NCI-H1105 (cell line): ENCODE measurements around the gene OR2T10.
A peak's percentile ranks its signal among the peaks of the same experiment; 100 is the strongest.
"Not testable (repeated sequence)": the region's sequence is repeated elsewhere in the genome, so short reads cannot be mapped to it uniquely, and the experiment has no call there.

Source experiments
- DNase-seq: peaks from one replicate; lab custom pipeline; 2025; lab: John Stamatoyannopoulos, UW

OR2T10 gene

DNA sequence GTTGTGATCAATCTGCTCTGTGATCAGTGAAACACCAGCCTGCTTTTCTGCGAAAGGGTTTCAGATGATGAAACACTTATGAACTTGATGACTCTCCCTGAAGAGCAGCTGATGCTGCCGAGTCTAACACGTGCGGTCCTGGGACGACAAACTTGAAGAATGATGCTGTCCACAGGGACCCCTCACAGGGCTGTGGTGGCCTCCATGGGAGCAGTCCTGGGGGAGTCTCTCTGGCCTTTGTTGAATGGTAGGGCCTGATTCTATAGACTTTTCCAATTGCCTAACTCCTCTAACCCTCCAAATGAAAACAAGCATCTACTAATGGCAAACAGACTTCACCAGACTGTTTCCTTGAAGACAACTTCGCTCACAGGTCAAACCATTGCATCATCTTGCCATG lies at the start of gene OR2T10:
Gene OR2T10, minus strand, starts transcription at position 112 of the 400 bp plus-strand sequence. CDS start 3,932 bp downstream, outside the sequence.
- DNase-seq = no peak

GRCh38 chr1:248645178-248645577 lies 47.7 kb upstream of the OR2T10 start, which contains the start of gene OR2T35:
OR2T35 (minus strand) TSS chr1:248645278; CDS start chr1:248639258, 6,020 bp downstream.
- DNase-seq = not testable (repeated sequence)

DNA sequence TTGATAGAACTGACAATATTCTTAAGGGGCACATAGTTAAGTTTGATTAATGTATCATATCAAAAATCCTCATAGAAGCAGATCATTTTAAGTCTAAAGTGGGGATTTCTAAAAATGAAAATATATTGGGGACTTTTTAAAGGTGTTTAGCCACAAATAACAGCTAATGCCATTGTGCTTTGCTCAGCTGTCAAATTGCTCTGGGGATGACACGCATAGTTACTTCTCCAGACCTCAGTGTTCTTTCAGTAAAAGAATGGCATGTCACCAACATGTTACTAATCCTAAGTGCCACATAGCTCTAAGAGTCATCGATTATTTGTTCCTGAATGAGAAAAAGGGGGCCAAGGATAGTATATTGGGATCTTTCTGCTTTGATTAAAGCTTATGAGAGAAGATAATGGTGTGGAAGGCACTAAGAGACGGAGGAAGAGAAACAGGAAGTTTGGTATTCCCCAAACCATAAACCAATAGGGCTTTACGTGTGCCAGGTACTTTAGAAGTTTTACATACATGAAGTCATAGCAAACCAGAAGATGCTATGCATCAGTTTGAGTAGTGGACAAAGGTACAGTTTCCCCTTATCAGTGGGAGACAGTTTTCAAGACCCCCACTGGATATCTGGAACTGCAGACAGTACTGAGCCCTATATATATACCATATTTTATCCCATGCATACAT lies 45.6 kb upstream of the OR2T10 start:
- not testable (repeated sequence) for DNase-seq

DNA sequence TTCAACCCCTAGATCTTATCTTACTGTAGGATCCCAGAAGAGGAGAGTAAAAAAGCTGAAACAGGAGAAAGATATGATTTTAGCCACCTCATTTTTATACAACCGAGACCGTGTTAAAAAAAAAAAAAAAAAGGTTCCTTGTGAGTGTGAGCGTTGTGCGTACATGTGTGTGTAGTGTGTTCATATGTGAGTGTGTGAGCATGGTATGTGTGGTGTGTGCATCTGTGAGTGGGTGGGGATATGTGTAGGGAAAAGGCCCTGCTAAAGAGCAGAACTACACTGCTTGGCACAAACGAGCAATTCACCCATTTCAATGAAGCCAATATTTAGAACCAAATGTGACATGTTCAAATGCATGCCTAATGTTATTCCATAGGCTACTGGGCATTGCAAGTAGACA lies 44.1 kb upstream of the OR2T10 start:
- not testable (repeated sequence) for DNase-seq

GRCh38 chr1:248640906-248641305 lies 43.4 kb upstream of the OR2T10 start:
- DNase-seq = not testable (repeated sequence)

DNA sequence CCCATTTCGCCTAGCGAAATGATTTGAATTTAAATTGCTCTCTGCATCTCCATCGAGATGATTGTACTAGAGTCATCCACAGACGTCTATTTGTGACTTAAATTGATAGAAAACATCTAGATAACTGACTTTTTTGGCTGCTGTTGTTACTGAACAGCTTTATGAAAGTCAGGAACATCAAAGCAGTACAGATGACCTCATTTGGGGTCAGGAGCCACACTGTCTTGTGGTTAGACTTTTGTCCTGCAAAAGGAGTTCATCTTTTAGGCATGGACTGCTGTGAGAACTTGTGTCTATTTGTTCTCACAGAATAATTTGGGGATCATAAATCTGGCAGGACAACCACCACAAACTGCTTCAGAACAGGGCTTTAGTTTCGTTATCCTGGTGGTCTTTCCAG lies 42.2 kb upstream of the OR2T10 start:
- DNase-seq = not testable (repeated sequence)

DNA sequence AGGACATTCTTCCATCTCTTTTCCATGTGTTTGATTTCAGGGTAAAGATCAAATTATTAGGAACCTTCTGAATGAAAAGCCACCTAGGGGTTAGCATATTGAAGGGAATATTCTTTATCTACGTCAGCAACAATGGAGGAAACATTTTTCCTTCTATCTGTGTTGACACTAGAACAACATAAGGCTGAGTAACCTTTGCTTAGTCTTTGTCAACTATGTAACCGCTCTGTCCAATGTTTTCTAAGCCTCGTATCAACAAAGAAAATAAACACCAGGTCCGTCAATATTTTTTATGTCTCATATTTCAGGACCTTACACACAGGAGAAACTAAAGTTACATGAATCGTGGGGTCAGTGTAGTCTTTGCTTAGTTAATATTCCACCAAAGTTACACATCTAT lies 39.1 kb upstream of the OR2T10 start:
- DNase-seq = not testable (repeated sequence)

GRCh38 chr1:248634991-248635390 lies 37.5 kb upstream of the OR2T10 start, which contains the start of gene OR2T11:
OR2T11 (minus strand) TSS chr1:248635091; CDS start chr1:248627128, 7,963 bp downstream.
- not testable (repeated sequence) for DNase-seq

DNA sequence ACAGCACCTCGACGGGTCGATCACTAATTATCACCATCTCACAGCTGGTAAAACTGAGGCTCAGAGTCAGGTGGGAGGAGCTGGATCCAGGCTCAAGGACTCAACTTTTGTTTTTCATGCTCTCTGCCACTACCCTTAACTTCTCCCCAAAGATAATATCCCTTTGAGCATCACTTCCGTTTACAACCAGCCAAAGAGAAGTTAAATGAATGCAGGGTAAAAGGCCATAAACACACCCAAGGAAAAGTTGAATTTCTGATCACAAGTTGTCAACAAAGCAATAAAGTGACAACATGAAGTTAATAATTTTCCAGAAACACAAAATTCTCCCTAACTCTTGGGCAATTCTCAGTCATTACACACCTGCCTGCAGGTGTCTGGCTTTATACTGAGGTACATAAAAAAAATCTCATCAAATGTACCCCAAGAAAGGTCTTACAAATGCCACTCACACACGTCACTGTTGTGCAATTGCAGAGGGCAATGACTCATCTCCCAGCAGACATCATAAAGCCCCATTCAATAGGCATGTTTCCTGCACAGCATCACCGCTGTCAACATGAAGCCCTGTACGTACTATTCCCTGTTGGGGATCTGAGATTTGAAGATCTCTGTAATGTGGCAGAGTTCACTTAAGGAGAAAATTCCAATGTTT lies 34.0 kb upstream of the OR2T10 start:
- DNase-seq = no peak

- DNase-seq = no peak
Observed at GRCh38 chr1:248630551-248630950, 33.1 kb upstream of the OR2T10 start.

DNA sequence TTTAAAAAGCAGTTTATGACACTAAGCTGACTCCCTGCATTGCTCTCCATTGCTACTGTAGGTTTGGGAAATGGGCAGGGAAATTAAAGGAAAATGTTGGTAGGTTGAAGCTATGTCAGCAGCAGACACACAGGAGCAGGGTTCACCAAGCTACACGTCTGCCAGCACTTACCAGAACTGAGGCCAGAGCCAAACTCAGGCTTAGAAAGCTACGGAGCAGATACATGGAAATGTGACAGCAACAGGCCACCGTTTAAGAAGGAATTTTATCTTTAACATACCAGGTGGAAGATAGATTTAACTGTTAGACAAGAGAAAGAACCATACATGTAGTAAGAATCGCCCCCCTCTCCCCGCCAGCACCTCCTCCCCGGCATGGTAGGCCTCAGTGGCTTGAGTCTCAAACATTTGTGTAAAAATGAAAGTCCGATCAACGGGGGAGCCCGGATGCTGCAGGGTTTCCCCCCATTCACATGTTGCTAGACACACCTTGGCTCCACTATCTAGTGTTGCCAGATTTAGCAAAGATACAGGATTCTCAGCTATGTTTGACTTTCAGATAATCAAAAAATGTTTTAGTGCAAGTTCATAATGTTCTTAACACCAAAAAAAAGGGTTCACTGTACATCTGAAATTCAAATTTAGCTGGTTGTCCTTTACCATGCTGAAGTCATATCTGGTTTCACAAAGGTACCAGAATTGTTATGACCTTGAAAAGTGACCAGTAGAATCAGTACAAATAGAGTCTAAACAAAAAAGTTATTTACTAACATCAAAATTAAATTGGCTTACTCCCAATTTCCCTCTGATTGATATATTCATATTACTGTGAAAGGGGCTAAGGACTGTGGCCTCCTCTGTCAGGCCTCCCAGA lies 30.7 kb upstream of the OR2T10 start:
- no peak for DNase-seq

- no peak for DNase-seq
Observed at GRCh38 chr1:248625971-248626370, 28.5 kb upstream of the OR2T10 start.

- no peak for DNase-seq
Observed at GRCh38 chr1:248625166-248625565, 27.7 kb upstream of the OR2T10 start.

- no peak for DNase-seq
Observed at GRCh38 chr1:248622570-248623001, 25.1 kb upstream of the OR2T10 start.

- DNase-seq = no peak
Observed at GRCh38 chr1:248621770-248622169, 24.3 kb upstream of the OR2T10 start.

DNA sequence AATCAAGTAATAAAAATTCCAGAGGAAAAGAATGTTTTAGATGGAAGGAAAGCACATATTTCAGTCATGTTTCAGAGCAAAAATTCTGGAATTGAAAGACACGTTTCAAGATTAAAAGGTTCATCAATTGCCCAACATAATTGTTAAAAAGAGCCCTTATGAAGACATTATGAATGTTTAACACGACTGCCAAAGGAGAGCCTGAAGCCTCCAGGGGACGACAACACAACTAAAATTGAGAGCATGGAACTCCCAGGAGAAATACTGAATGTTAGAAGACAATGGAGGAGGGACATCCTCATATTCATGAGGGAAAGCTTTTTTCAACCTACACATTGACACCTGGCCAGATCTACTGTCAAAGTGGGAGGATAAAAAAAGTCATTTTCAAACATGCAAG lies 21.4 kb upstream of the OR2T10 start:
- DNase-seq = peak; percentile 13

GRCh38 chr1:248618119-248618518 lies 20.6 kb upstream of the OR2T10 start:
- DNase-seq = no peak

DNA sequence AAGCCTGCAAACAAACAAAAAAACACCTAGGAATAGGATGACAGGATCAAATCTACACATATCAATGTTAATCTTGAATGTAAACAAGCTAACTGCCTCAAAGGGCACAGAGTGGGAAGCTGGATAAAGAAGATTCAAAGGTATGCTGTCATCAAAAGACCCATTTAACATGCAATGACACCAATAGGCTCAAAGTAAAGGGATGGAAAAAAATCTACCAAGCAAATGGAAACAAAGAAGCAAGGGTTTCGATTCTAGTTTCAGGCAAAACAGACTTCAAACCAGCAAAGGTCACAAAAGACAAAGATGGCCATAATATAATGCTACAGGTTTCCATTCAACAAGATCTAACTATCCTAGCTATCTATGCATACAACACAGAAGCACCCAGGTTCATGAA lies 16.2 kb upstream of the OR2T10 start:
- no peak for DNase-seq

DNA sequence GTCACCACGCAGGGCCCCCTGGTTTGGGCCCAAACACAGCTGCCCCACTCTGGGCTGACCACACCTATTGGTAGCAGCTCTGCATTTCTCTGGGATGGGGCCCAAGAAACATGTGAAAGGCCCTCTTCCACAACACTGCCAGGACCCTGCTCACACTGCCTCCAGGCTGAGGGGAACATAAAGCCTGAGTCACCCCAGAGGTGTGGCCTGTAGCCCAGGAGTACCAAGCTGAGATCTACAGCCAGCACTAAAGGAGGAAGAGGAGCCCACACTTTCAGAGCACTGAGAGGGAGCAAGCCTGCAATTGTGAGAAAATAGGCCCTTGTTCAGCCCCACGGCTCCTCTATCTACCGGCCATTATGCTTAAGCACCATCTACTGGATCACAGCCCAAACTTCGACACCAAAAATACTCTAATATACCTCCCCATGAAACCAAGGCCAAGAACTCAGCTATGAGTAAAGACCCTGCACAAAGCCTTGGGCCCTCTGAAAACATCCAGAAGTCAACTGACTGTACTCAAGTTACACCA lies 14.4 kb upstream of the OR2T10 start:
- DNase-seq = no peak

DNA sequence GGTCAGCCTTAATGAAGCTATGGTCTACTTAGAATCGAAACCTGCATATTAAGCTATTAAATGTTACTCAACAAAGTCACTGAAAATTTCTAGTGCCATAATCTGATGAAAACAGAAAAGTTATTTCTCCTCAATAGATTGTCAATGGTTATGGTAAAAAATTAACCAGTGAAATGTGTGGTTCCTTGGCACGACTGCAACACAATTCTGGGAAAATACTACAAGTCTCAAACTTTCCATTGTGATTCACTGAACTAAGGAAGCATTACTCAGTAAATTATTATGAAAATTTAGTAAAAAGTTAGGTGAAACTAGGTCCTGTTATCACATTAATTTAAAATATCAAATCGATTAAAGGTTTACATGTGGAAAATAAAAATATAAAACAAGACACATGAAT lies 12.8 kb upstream of the OR2T10 start:
- DNase-seq = no peak

- no peak for DNase-seq
Observed at GRCh38 chr1:248599396-248599795, 1.9 kb upstream of the OR2T10 start.

DNA sequence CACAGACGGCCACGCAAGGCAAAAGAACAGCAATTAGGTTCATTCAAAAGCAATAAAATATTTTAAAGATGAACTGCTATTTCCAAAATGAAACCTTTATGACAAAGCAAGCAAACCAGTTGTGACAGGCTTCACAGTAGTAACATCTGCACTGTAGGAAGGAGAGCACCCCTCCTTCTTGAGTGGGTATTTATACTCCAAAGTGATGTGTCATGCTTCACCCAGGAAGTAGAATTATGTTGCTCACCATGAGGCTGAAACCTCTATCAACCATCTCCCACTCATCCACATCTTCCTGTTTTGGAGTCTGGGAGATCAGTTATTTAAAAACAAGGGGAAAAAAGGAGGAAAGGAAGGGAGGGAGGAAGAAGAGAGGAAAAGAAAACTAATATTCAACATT lies 885 bp downstream of the OR2T10 start:
- no peak for DNase-seq
